Suppressor macrophage treated with lipopolysaccharide for 4 hours (primary cell): ENCODE data around the gene HIGD2B.
"Not testable (repeated sequence)": the region's sequence is repeated elsewhere in the genome, so short reads cannot be mapped to it uniquely, and the experiment has no call there.

Experiments
- DNase-seq: peaks from one replicate; pipeline ENCODE4 v3.0.0-alpha.2; 2020

The HIGD2B gene

GRCh38 chr15:72671525-72671924, 14.5 kb downstream of the HIGD2B start:
- DNase-seq = no peak

DNA sequence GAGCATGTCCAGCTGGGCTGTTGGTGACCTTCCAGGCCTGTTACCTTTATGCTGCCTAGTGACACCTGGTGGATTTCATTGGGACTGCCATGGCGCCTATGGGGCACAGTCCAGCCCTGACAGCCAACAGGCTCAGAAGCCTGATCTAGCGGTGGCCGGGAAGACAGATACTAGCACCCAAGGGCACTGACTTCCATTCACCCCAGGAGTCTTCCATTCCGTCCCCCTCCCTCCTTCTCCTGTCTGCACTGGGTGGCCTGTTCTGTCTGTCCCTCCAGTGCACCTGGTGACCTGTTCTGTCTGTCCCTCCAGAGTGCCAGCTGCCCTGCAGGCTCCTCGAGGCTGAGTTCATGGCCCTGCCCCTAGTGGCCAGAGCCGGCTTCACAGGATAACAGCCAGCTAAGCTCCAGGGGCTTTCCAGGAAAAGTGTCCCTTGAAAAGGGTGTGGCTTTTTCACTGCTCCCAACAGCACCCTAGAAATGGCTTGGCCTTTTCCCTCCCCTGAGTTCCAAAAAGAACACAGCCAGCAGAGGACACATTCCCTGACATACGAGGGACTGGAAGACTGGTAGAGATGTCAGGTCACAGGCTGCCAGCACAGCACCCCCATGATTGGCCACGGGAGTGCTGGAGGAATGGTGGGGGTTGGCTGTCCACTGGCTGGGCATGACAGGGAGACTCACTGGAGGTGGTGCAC, 15.2 kb downstream of the HIGD2B start:
- DNase-seq = peak; percentile 81

GRCh38 chr15:72669803-72670202, 16.2 kb downstream of the HIGD2B start:
- DNase-seq = not testable (repeated sequence)

GRCh38 chr15:72665706-72666105, 20.3 kb downstream of the HIGD2B start:
- DNase-seq = not testable (repeated sequence)

DNA sequence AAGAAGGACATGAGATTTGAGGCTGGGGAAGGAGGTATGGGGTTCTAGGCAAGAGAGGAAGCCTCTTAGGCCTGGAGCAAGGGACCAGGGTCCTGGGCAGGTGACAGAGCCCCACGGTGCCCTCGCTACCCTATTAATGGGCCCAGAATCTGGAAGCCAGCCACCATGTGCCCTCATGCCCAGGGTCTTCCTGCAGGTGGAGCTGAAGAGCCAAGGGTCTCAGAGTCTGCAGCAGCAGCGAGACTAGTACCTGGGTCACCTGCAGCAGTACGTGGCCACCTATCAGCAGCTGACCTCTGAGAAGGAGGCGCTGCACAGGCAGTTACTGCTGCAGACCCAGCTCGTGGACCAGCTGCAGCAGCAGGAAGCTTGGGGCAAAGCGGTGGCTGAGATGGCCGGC, 22.1 kb downstream of the HIGD2B start:
- not testable (repeated sequence) for DNase-seq

DNA sequence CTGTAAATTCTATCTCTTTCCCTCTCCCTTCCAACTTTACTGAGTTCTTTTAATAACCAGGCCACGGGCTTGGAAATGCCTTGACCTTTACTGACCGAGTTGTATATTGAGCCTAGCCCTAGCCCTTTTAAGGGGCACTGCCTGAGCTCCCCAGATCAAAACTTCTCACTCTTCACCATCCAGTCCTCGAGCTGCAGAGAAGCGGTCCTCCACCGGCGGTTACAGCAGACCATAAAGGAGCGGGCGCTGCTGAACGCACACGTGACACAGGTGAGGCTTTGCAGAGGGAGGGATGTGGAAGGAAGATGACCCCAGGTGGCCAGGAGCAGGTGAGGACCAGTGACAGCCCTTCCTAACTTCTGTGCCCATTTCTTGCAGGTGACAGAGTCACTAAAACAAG, 24.9 kb downstream of the HIGD2B start:
- not testable (repeated sequence) for DNase-seq

DNA sequence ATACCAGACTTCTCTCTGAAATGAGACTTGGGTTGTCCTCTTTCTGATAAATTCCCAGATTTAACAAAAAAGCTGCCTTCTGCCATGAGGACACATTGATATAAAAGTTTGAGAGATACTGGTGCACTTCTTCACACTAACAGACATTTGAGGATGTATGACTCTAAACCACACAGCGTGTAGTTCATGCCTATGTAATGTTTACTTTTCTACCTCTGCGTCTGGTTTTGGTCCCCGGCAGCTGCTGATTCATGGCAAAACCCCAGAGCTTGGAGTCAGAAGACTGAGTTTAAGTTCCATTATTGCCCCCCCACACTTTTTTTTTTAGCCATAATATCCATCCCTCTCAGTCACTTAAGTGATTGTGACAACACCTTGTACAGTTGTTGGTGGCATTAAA, 30.0 kb downstream of the HIGD2B start:
- not testable (repeated sequence) for DNase-seq

DNA sequence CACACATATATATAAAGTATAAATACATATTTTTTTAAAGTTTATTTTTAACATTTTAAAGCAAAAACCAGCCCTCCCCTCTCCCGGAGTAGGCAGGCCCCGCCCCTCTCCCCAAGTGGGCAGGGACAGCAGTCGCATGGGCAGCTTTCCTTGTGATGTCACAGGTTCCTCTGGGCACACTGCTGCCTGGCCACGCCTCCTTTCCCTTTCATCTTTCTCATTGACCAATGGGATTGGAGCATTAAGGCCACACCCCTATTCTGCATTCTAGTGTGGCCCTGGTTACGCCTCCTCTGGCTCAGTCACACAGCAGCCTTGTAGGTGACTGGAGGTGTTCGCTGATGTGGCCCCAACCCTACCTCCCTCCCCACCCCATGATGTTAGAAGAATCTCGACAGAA, 31.6 kb downstream of the HIGD2B start, which contains the start of gene GOLGA6B:
TSS of gene GOLGA6B (plus strand) at position 301 of the 400 bp plus-strand sequence. CDS start at position 342, 41 bp downstream.
- not testable (repeated sequence) for DNase-seq

GRCh38 chr15:72648631-72649253, 37.2 kb downstream of the HIGD2B start:
- DNase-seq = not testable (repeated sequence)

DNA sequence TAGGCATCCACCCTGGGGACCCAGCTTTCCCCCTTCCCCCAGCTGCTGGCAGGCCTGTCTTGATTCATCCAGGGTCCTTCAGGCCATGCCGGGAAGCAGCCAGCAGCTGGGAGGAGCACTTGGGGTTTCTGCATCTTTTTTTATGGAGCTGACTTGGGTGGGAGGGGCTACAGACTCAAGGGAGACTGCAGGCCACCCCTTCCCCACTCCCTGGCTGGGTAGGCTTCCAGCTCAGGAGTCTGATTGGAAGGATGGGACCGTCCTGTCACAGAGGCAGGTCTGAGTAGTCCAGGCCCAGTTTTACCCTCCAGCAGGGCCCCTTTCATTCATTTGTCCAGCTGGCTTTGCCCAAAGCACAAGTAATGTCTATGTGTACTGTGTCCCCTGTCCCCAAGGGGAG, 43.7 kb downstream of the HIGD2B start:
- DNase-seq = not testable (repeated sequence)

- DNase-seq = not testable (repeated sequence)
Measured at GRCh38 chr15:72639759-72640483, 46.1 kb downstream of the HIGD2B start.

GRCh38 chr15:72636519-72637282, 49.3 kb downstream of the HIGD2B start:
- DNase-seq = not testable (repeated sequence)

DNA sequence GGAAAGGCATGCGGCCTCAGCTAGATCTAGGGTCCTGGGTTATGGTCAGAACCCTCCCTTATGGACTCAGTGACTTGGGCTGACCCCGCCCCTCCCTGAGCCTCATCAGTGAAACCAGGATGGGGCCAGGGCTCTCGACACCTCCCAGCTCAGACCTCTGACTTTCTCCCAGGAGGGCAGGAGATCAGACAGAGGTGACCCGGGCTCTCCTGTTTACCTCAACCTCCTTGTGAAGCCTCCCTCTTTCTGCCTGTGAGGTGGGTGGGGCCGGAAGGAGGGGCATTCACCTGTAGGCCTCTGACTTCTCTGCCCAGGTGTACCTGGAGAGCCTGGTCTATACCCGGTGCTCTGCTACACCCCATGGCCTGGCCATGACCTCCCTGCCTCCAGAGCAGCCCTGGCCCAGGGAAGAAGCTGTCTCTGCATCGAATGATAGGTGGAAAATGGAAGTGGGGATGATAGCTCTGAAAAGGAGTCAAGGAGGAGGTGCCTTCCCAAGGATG, 56.9 kb downstream of the HIGD2B start:
- not testable (repeated sequence) for DNase-seq

DNA sequence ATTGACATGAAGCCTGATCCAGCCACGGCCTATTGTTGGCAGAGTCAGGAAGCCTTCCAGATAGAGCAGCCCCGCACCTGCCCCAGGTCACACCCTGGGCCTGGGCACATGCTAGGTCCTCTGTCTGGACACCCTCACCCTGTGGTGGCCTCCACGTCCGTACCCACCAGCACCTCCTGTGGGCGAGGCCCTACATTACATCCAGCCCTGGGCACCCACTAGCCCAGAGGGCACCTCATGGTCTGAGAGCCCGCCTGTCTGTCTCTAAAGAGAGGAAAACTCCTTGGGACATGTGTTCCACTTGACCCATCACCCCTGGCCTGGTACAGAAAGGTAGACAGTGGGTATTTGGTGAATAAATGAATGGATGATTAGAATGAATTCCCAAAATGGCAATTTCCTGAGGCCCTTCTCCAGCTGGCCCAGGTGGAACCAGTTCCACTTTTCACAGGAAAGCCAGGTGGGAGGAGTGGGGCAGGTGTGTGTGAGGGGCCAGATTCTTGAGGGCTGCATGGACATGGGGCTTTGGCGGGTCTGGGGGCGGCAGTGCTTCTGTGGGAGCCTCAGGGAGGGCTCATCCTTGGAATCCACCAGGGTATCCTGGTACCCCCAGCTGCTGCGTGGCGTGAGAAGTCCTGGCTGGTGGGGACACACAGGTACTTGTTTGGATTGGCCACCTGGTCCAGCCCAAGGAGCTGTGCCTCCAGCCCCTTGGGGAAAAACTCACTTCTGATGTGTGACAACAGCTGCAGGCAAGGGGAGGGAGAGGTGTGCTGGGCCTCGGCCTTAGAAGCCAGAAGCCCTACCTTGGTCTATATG, 57.5 kb downstream of the HIGD2B start:
- DNase-seq = not testable (repeated sequence)

- DNase-seq = not testable (repeated sequence)
Measured at GRCh38 chr15:72626153-72626552, 59.8 kb downstream of the HIGD2B start.
